B cell (primary cell): ENCODE results near the gene ZNF493. TPM values are rescaled to one million over a fixed set of nuclear protein-coding genes. Genes with fewer than 3 reads are reported as not detected.

Experiments
- ATAC-seq: fragments of 200-7000 bp; cut with Tn5 transposase; one replicate; pipeline ENCODE4 v1.10.0; 2021; ENCODE audit warnings: low read depth, mild to moderate bottlenecking, moderate number of reproducible peaks, moderate library complexity
- CTCF ChIA-PET: fragments of 350-600 bp; sonication (Branson Sonifier 250); formaldehyde crosslinking; loops from one replicate; lab custom pipeline; 2021; ENCODE audit warnings: antibody characterized with exemption, inconsistent platforms; lab: Charles Lee
- POLR2A ChIA-PET: fragments of 350-600 bp; sonication (Branson Sonifier 250); formaldehyde crosslinking; loops from one replicate; lab custom pipeline; 2021; ENCODE audit warnings: antibody characterized with exemption; lab: Charles Lee
- DNase-seq: peaks from one replicate; pipeline ENCODE4 v3.0.0; 2013
- H2AFZ ChIP-seq: 2 replicates; pipeline ENCODE4 v1.6.1; 2012; ENCODE audit warnings: mild to moderate bottlenecking, low read depth, low read length; ENCODE audit not compliant: insufficient read depth, poor library complexity, severe bottlenecking
- H3K27ac ChIP-seq, 2 donors: 1 replicate in 1 of 2; 2 replicates in 1 of 2; pipeline ENCODE4 v1.5.1; 2012 to 2013; ENCODE audit warnings: low read length in 2 of 2, mild to moderate bottlenecking in 2 of 2, moderate library complexity in 1 of 2
- H3K27me3 ChIP-seq, 4 experiments: fragments of 200-600 bp in 1 of 4; sonication (generic) in 1 of 4; replicated peaks in 1 of 4; 1 replicate in 2 of 4; 2 replicates in 2 of 4; pipeline versions ENCODE4 v1.6.1 to v1.7.0; 2013 to 2016; ENCODE audit warnings: low read length in 3 of 4, mild to moderate bottlenecking in 2 of 4, mixed read lengths in 1 of 4, moderate library complexity in 1 of 4; ENCODE audit not compliant: insufficient read depth in 4 of 4, control insufficient read depth in 3 of 4; ENCODE audit errors: control extremely low read depth in 1 of 4
- H3K36me3 ChIP-seq, 2 experiments: replicated peaks in 1 of 2; 1 replicate in 1 of 2; 2 replicates in 1 of 2; pipeline versions ENCODE4 v1.6.1 to v1.7.1; 2013; ENCODE audit warnings: low read length in 1 of 2; ENCODE audit not compliant: insufficient read depth in 2 of 2, control insufficient read depth in 1 of 2; ENCODE audit errors: control extremely low read depth in 1 of 2, extremely low read depth in 1 of 2
- H3K4me1 ChIP-seq, 2 donors: fragments of 200-600 bp in 1 of 2; sonication (generic) in 1 of 2; 1 replicate in 1 of 2; 2 replicates in 1 of 2; pipeline versions ENCODE4 v1.5.1 to v1.6.1; 2013 to 2017; ENCODE audit warnings: low read length in 2 of 2; ENCODE audit not compliant: control insufficient read depth in 2 of 2, insufficient read depth in 2 of 2
- H3K4me2 ChIP-seq: replicated peaks from 2 replicates; pipeline ENCODE3; 2012; ENCODE audit warnings: mild to moderate bottlenecking, low read depth, low read length; ENCODE audit not compliant: poor library complexity, severe bottlenecking
- H3K4me3 ChIP-seq, 5 experiments: fragments of 200-600 bp in 1 of 5; sonication (generic) in 1 of 5; 1 replicate in 3 of 5; 2 replicates in 2 of 5; pipeline versions ENCODE4 v1.5.1 to v1.7.0; 2011 to 2016; ENCODE audit warnings: low read length in 4 of 5, mild to moderate bottlenecking in 4 of 5, low read depth in 2 of 5, control low read depth in 1 of 5, moderate library complexity in 1 of 5; ENCODE audit not compliant: insufficient read depth in 1 of 5; ENCODE audit errors: control extremely low read depth in 1 of 5, extremely low read depth in 1 of 5
- H3K79me2 ChIP-seq: fragments of 200-600 bp; sonication (generic); one replicate; pipeline ENCODE4 v1.6.0; 2016; ENCODE audit warnings: low read length; ENCODE audit not compliant: control insufficient read depth, insufficient read depth
- H3K9ac ChIP-seq: fragments of 200-600 bp; sonication (generic); 2 replicates; pipeline ENCODE4 v1.6.1; 2017; ENCODE audit warnings: mild to moderate bottlenecking, low read length, moderate library complexity
- H3K9me3 ChIP-seq, 3 donors: one replicate each; pipeline versions ENCODE4 v1.6.1 to v1.7.1; 2013; ENCODE audit warnings: low read length in 2 of 3; ENCODE audit not compliant: control insufficient read depth in 2 of 3, insufficient read depth in 1 of 3; ENCODE audit errors: control extremely low read depth in 1 of 3
- H4K20me1 ChIP-seq: 2 replicates; pipeline ENCODE4 v1.6.0; 2012; ENCODE audit warnings: mild to moderate bottlenecking, low read length; ENCODE audit not compliant: insufficient read depth, control insufficient read depth, poor library complexity, severe bottlenecking
- H3K27ac Mint-ChIP-seq: one replicate; pipeline ENCODE4 v1.8.0; 2021; ENCODE audit warnings: mixed read lengths
- H3K27me3 Mint-ChIP-seq: one replicate; pipeline ENCODE4 v1.8.0; 2021; ENCODE audit warnings: mixed read lengths
- H3K4me1 Mint-ChIP-seq: one replicate; pipeline ENCODE4 v1.8.0; 2021; ENCODE audit warnings: mixed read lengths
- H3K4me3 Mint-ChIP-seq: one replicate; pipeline ENCODE4 v1.8.0; 2021; ENCODE audit warnings: mixed read lengths
- H3K9me3 Mint-ChIP-seq: one replicate; pipeline ENCODE4 v1.8.0; 2022; ENCODE audit warnings: mixed read lengths; ENCODE audit not compliant: insufficient read depth
- EZH2 ChIP-seq: IDR thresholded peaks from 2 replicates; pipeline ENCODE4 v1.6.1; 2012; ENCODE audit warnings: borderline replicate concordance, low read depth, mild to moderate bottlenecking, moderate library complexity, low read length; ENCODE audit not compliant: insufficient read depth, poor library complexity, severe bottlenecking
- WGBS: methylation state at CpG from one replicate; pipeline ENCODE4 v1.1.5; 2013; ENCODE audit warnings: missing lambda C conversion rate; ENCODE audit not compliant: insufficient coverage; 5-methylcytosine and 5-hydroxymethylcytosine counted together
- intact Hi-C: fragments of 100-400 bp; cut with micrococcal nuclease; formaldehyde crosslinking; loops from one replicate; pipeline ENCODE4 v1.10.0; 2022
- polyA minus RNA-seq: library from RNA; depleted of rRNA, polyadenylated mRNA; stranded (reverse); fragments of >200 nt; gene quantifications from 2 replicates; pipeline ENCODE4 v1.2.3, GENCODE V29; 2012
- polyA plus RNA-seq: library from polyadenylated mRNA; depleted of rRNA; stranded (reverse); fragments of >200 nt; gene quantifications from 2 replicates; pipeline ENCODE4 v1.2.3, GENCODE V29; 2012
- total RNA-seq, 2 donors: library from RNA; stranded (reverse); fragments of 120-200 nt in 1 of 2; gene quantifications; 1 replicate in 1 of 2; 2 replicates in 1 of 2; pipeline versions ENCODE4 v1.2.3 to v1.2.4, GENCODE V29; 2013 to 2022
- TF ChIP-seq, protein P1 (sequence below): fragments of 200-600 bp; IDR thresholded peaks from one replicate; pipeline ENCODE4 v1.8.0; 2022; ENCODE audit warnings: antibody characterized with exemption, mild to moderate bottlenecking

Gene ZNF493
- total RNA-seq (79.0 and 85.3 TPM in 2 replicates), polyA plus RNA-seq (11.2 and 12.6 TPM in 2 replicates), polyA minus RNA-seq (32.0 and 39.7 TPM in 2 replicates)
- 50.8 TPM for total RNA-seq (2013)

DNA sequence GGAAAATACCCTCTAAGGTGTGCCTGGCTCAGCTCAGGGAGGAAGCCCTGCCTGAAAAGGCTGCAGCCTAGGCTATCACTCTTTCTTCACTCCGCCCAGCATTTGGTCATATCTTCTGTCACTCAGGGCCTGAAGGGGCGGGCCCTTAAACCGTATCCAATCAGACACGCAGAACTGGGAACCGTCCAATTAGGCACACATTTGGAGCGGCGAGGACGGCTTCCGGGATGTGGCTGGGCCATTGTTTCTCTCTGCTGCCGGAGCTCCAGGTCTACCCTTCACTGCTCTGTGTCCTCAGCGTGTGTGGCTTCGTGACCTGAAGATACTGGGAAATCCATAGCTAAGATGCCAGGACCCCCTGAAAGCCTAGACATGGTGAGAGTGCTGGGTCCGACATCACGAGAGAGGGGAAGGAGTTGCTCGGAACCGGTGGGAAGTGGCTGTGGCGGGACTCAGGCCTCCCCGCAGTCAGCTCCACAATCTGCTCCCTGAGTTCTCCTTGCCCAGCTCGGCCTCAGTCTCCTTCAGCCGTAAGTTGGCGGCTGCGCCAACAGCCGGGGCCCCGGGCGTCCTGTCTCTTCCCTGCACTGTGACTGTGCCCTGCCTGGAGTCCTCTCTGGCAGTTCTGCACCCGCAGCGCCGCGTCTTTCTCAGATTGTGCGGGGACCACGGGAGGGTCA is at the start of gene ZNF493:
Gene ZNF493, plus strand, starts transcription at position 241 of the 680 bp plus-strand sequence. Its CDS starts 105 bp downstream, at position 346.
- H3K27ac ChIP-seq: peak within 1 kb of the TSS; percentile 62 to 64
- H3K36me3 ChIP-seq: peaks cover 7 to 13% of the 10 kb centered on the region in 2 experiments
- H4K20me1 ChIP-seq: no peaks in the 10 kb centered on the region
- no peak for TF ChIP-seq EZH2
- TF ChIP-seq, protein P1, sequence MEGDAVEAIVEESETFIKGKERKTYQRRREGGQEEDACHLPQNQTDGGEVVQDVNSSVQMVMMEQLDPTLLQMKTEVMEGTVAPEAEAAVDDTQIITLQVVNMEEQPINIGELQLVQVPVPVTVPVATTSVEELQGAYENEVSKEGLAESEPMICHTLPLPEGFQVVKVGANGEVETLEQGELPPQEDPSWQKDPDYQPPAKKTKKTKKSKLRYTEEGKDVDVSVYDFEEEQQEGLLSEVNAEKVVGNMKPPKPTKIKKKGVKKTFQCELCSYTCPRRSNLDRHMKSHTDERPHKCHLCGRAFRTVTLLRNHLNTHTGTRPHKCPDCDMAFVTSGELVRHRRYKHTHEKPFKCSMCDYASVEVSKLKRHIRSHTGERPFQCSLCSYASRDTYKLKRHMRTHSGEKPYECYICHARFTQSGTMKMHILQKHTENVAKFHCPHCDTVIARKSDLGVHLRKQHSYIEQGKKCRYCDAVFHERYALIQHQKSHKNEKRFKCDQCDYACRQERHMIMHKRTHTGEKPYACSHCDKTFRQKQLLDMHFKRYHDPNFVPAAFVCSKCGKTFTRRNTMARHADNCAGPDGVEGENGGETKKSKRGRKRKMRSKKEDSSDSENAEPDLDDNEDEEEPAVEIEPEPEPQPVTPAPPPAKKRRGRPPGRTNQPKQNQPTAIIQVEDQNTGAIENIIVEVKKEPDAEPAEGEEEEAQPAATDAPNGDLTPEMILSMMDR: no peak
- H2AFZ ChIP-seq: peak within 1 kb of the TSS; percentile 76
- no peaks in the 10 kb centered on the region for H3K27me3 ChIP-seq
- H3K9ac ChIP-seq: peak within 1 kb of the TSS; percentile 76
- intact Hi-C loops: loop anchor here (1.0 to 10.0 kb wide), 7 partner anchors 38 to 438 kb away; partner anchors contain the start of genes ZNF100, ZNF429, ZNF43 and ZNF431
- ATAC-seq: peak; percentile 100
- POLR2A ChIA-PET: interaction anchor here (0.6 to 1.3 kb wide), 7 partner anchors 64 to 1230 kb away, joined by 3 to 15 read pairs (median 4); partner anchors contain the start of genes ZNF429, ZNF43, ZNF486 and ZNF708
- Mint-ChIP-seq H3K4me3 (peak within 1 kb of the TSS; percentile 94), H3K9me3 (peaks cover 2% of the 10 kb centered on the region), H3K4me1 (peaks cover 23% of the 10 kb centered on the region), H3K27ac (peak within 1 kb of the TSS; percentile 88), H3K27me3 (no peaks in the 10 kb centered on the region)
- DNase-seq: peak; percentile 93
- H3K4me2 ChIP-seq: peak within 1 kb of the TSS; percentile 71
- H3K9me3 ChIP-seq: peaks cover under 1 to 31% (median 4%) of the 10 kb centered on the region in 3 donors
- H3K4me1 ChIP-seq: peaks cover 12 to 15% of the 10 kb centered on the region in 2 donors
- peaks cover 50% of the 10 kb centered on the region for H3K79me2 ChIP-seq
- WGBS: under 1% methylated on average over 31 of the region's 31 CpGs
- CTCF ChIA-PET: interaction anchor here (1.5 kb wide), 1 partner anchor 11 kb away, joined by 4 read pairs; no protein-coding TSS in a partner anchor
- peak within 1 kb of the TSS; percentile 63 to 96 (median 75) for H3K4me3 ChIP-seq

DNA sequence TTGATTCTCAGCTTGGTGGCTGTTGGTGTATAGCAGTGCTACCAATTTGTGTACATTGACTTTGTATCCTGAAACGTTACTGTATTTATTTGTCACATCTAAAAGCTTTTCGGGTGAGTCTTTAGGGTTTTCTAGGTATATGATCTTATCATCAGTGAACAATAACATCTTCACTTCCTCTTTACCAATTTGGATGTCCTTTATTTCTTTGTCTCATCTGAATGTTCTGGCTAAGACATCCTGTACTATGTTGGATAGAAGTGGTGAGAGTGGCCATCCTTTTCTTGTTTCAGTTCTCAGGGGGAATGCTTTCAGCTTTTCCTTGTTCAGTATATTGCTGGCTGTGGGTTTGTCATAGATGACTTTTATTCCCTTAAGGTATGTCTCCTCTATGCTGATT is 44.1 kb upstream of the ZNF493 start:
- H3K27ac Mint-ChIP-seq: no peak overlapping the region
- no peak overlapping the region for H3K9ac ChIP-seq
- H3K4me1 ChIP-seq: no peaks in the 10 kb centered on the region
- intact Hi-C loops: no loop called here
- H3K27me3 Mint-ChIP-seq: no peaks in the 10 kb centered on the region
- H3K27ac ChIP-seq: no peak overlapping the region
- no peak for DNase-seq
- peaks cover 0 to 4% (median 2%) of the 10 kb centered on the region in 3 donors for H3K9me3 ChIP-seq
- no peak overlapping the region for H3K4me2 ChIP-seq
- TF ChIP-seq, protein P1: no peak
- TF ChIP-seq EZH2: no peak
- peaks cover 10% of the 10 kb centered on the region for H3K9me3 Mint-ChIP-seq
- H3K27me3 ChIP-seq: no peaks in the 10 kb centered on the region
- H3K79me2 ChIP-seq: no peaks in the 10 kb centered on the region
- no peaks in the 10 kb centered on the region for H4K20me1 ChIP-seq
- no peaks in the 10 kb centered on the region for H3K36me3 ChIP-seq
- no peak for ATAC-seq
- no peaks in the 10 kb centered on the region for H3K4me1 Mint-ChIP-seq
- H3K4me3 ChIP-seq: no peak overlapping the region
- no peak overlapping the region for H3K4me3 Mint-ChIP-seq
- POLR2A ChIA-PET: no interaction called here
- CTCF ChIA-PET: interaction anchor here (0.6 kb wide), 1 partner anchor 715 kb away, joined by 3 read pairs; no protein-coding TSS in a partner anchor
- H2AFZ ChIP-seq: no peak overlapping the region
- WGBS: no CpG with 5 or more reads among the region's 2 CpGs
